Neuronal stem cell (in vitro differentiated cells): Measurements from ENCODE around the gene SENP1.

Experiments used
- DNase-seq: peaks from one replicate; pipeline ENCODE4 v3.0.0-alpha.2; 2013; ENCODE audit warnings: low spot score
- H2AFZ ChIP-seq: one replicate; pipeline ENCODE4 v1.6.1; 2013; ENCODE audit warnings: mild to moderate bottlenecking, low read length, inconsistent platforms
- H2AK5ac ChIP-seq: 2 replicates; pipeline ENCODE4 v1.6.1; 2013; ENCODE audit warnings: low read depth, mild to moderate bottlenecking, inconsistent platforms, low read length, moderate library complexity, mixed read lengths
- H2BK120ac ChIP-seq: 2 replicates; pipeline ENCODE4 v1.6.1; 2013; ENCODE audit warnings: low read depth, mild to moderate bottlenecking, inconsistent platforms, low read length, moderate library complexity, mixed read lengths
- H2BK12ac ChIP-seq: one replicate; pipeline ENCODE4 v1.6.1; 2013; ENCODE audit warnings: low read length, inconsistent platforms
- H2BK15ac ChIP-seq: 2 replicates; pipeline ENCODE4 v1.6.1; 2013; ENCODE audit warnings: mild to moderate bottlenecking, low read length, inconsistent platforms, mixed read lengths
- H2BK5ac ChIP-seq: one replicate; pipeline ENCODE4 v1.6.1; 2013; ENCODE audit warnings: inconsistent platforms, mild to moderate bottlenecking, low read length, moderate library complexity
- H3K14ac ChIP-seq: one replicate; pipeline ENCODE4 v1.6.1; 2013; ENCODE audit warnings: low read length, inconsistent platforms
- H3K18ac ChIP-seq: 2 replicates; pipeline ENCODE4 v1.6.1; 2013; ENCODE audit warnings: low read length, inconsistent platforms
- H3K23ac ChIP-seq: 2 replicates; pipeline ENCODE4 v1.6.1; 2013; ENCODE audit warnings: low read depth, mild to moderate bottlenecking, mixed read lengths, low read length, inconsistent platforms; ENCODE audit not compliant: poor library complexity
- H3K27ac ChIP-seq: replicated peaks from 3 replicates; pipeline ENCODE4 v1.5.1; 2013; ENCODE audit warnings: low read length, inconsistent platforms
- H3K27me3 ChIP-seq, 3 experiments: 2 replicates each; pipeline ENCODE4 v1.6.1; 2013; ENCODE audit warnings: low read length in 3 of 3, mild to moderate bottlenecking in 2 of 3, inconsistent platforms in 1 of 3, low read depth in 1 of 3, mixed read lengths in 1 of 3, moderate library complexity in 1 of 3; ENCODE audit not compliant: control insufficient read depth in 3 of 3, insufficient read depth in 3 of 3
- H3K36me3 ChIP-seq, 2 donors: replicated peaks in 1 of 2; 2 replicates each; pipeline ENCODE4 v1.6.1; 2013; ENCODE audit warnings: low read length in 2 of 2; ENCODE audit not compliant: control insufficient read depth in 2 of 2, insufficient read depth in 2 of 2
- H3K4ac ChIP-seq: 2 replicates; pipeline ENCODE4 v1.6.1; 2013; ENCODE audit warnings: inconsistent platforms, mild to moderate bottlenecking, low read length, moderate library complexity
- H3K4me1 ChIP-seq, 2 donors: 1 replicate in 1 of 2; 2 replicates in 1 of 2; pipeline ENCODE4 v1.6.1; 2013; ENCODE audit warnings: low read length in 2 of 2, low read depth in 1 of 2; ENCODE audit not compliant: control insufficient read depth in 2 of 2, insufficient read depth in 1 of 2
- H3K4me2 ChIP-seq: one replicate; pipeline ENCODE4 v1.6.1; 2013; ENCODE audit warnings: mild to moderate bottlenecking, low read length, inconsistent platforms; ENCODE audit not compliant: insufficient read depth, poor library complexity, severe bottlenecking
- H3K4me3 ChIP-seq, 2 donors: 2 replicates each; pipeline ENCODE4 v1.5.1; 2013; ENCODE audit warnings: low read length in 2 of 2, mild to moderate bottlenecking in 2 of 2, inconsistent platforms in 1 of 2, moderate library complexity in 1 of 2
- H3K79me1 ChIP-seq: one replicate; pipeline ENCODE4 v1.6.1; 2013; ENCODE audit warnings: low read depth, mild to moderate bottlenecking, inconsistent platforms, low read length, moderate library complexity
- H3K9ac ChIP-seq: one replicate; pipeline ENCODE4 v1.6.1; 2013; ENCODE audit warnings: mild to moderate bottlenecking, low read depth, low read length, inconsistent platforms; ENCODE audit not compliant: poor library complexity
- H3K9me3 ChIP-seq, 2 donors: replicated peaks in 1 of 2; 2 replicates each; pipeline versions ENCODE3 to v1.6.1; 2013; ENCODE audit warnings: low read length in 2 of 2, mild to moderate bottlenecking in 2 of 2, inconsistent platforms in 1 of 2, low read depth in 1 of 2, mixed read lengths in 1 of 2, moderate library complexity in 1 of 2; ENCODE audit not compliant: control insufficient read depth in 2 of 2, insufficient read depth in 1 of 2
- H4K8ac ChIP-seq: one replicate; pipeline ENCODE4 v1.6.1; 2013; ENCODE audit warnings: low read depth, mild to moderate bottlenecking, inconsistent platforms, low read length, moderate library complexity
- H4K91ac ChIP-seq: one replicate; pipeline ENCODE4 v1.6.1; 2013; ENCODE audit warnings: low read length, low read depth, mild to moderate bottlenecking, inconsistent platforms; ENCODE audit not compliant: poor library complexity
- WGBS, 2 donors: extraction: QIAGEN DNeasy Blood & Tissue Kit; methylation state at CpG; one replicate each; pipeline ENCODE4 v1.1.7; 2013; ENCODE audit warnings: missing lambda C conversion rate in 2 of 2, mixed read lengths in 1 of 2; ENCODE audit not compliant: insufficient read length in 2 of 2, insufficient replicate concordance in 1 of 2; ENCODE audit errors: extremely low coverage in 2 of 2; 5-methylcytosine and 5-hydroxymethylcytosine counted together

Gene SENP1

DNA sequence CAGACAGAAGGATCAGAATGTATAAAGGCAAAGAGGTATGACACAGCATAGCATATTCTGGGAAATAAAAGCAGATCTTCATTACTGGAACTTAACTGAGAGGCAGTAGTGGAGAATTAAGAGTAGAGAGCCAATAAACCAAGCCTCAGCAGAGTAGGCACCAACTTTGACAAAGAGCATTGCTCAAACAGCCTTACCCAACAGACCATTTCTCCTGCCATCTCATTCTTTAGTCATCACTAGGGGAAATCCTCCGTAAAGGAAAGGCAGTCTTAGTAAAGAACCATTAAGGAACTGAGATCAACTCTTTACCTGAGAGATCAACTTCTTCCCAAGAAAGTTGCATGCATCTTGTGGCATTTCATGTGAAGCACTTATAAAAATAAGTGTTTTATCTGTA, 36.6 kb downstream of the SENP1 start:
- Histone ChIP-seq H3K4me3 (no peak overlapping the region), H3K18ac (no peak overlapping the region), H2BK12ac (no peak overlapping the region), H3K4ac (no peak overlapping the region), H3K27ac (no peak overlapping the region), H3K9me3 (no peaks in the 10 kb centered on the region), H3K4me1 (no peaks in the 10 kb centered on the region), H2BK120ac (no peak overlapping the region), H2BK15ac (no peak overlapping the region), H2AK5ac (no peak overlapping the region), H2BK5ac (no peak overlapping the region), H3K27me3 (no peaks in the 10 kb centered on the region), H3K4me2 (no peak overlapping the region), H3K79me1 (no peaks in the 10 kb centered on the region), H3K23ac (no peak overlapping the region), H3K36me3 (peaks cover 13 to 94% of the 10 kb centered on the region in 2 donors), H3K9ac (no peak overlapping the region), H3K14ac (no peak overlapping the region), H4K8ac (no peak overlapping the region), H2AFZ (no peak overlapping the region), H4K91ac (no peak overlapping the region)
- no CpG with 5 or more reads among the region's 1 CpG for WGBS, 2 donors
- DNase-seq = no peak

DNA sequence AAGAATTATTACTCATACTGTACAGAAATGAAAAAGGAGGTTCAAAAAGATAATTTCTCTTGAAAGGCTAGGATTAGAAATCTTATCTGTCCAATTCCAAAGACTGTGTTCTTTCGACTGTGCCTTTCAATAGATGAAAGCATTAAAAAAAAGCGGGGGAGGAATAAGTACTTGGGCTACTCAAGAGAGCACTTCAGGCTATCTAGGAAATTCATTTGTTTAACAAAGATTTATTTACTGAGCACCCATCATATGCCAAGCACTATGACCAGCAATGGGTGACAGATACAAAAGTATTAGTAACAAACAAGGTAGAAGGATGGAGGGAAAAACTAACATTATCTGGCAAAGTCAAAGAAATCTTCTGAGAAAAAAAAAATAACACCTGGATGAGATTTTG, 37.4 kb downstream of the SENP1 start:
- no peak overlapping the region for H2BK12ac ChIP-seq
- H2BK5ac ChIP-seq = no peak overlapping the region
- no peak overlapping the region for H3K4ac ChIP-seq
- H2BK15ac ChIP-seq = no peak overlapping the region
- H3K79me1 ChIP-seq = no peaks in the 10 kb centered on the region
- peaks cover 11 to 94% of the 10 kb centered on the region in 2 donors for H3K36me3 ChIP-seq
- no peak overlapping the region for H3K4me2 ChIP-seq
- no peak overlapping the region for H2BK120ac ChIP-seq
- no peak for DNase-seq
- H3K18ac ChIP-seq = no peak overlapping the region
- no peak overlapping the region for H2AK5ac ChIP-seq
- no peak overlapping the region for H4K91ac ChIP-seq
- no peak overlapping the region for H3K9ac ChIP-seq
- no peak overlapping the region for H3K27ac ChIP-seq
- no CpG with 5 or more reads among the region's 2 CpGs for WGBS, 2 donors
- H2AFZ ChIP-seq = no peak overlapping the region
- H3K4me1 ChIP-seq = no peaks in the 10 kb centered on the region
- no peaks in the 10 kb centered on the region for H3K9me3 ChIP-seq
- H3K27me3 ChIP-seq = no peaks in the 10 kb centered on the region
- no peak overlapping the region for H4K8ac ChIP-seq
- H3K14ac ChIP-seq = no peak overlapping the region
- H3K4me3 ChIP-seq = no peak overlapping the region
- no peak overlapping the region for H3K23ac ChIP-seq

DNA sequence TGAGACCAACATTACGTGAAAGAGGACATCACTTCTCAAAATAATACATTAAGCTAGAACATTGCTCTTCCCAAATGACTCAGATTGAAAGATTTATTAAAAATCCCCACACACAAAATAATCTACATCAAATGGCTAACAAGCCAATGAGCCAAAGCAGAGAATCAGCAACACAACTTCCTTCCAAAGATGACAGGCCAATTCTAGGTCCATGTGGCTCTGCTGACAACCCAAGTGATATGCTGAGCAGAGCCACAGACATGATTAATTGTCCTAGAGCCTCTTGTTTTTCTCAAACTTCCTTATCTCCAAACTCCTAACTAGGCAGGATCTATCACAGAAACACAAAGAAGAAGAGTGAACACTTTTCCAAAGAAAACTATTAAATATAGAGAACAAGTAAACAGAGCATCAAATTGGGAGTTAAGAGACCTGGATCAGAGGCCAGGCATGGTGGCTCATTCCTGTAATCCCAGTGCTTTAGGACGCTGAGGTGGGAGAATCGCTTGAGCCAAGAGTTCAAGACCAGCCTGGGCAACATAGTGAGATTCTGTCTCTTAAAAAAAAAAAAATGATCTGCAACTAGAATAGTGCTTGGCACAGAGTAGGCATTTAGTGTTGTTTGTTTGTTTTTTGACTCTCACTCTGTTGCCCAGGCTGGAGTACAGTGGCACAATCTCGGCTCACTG, 38.5 kb downstream of the SENP1 start:
- Histone ChIP-seq H2BK12ac (no peak overlapping the region), H2BK120ac (no peak overlapping the region), H3K4me2 (no peak overlapping the region), H4K91ac (no peak overlapping the region), H3K18ac (no peak overlapping the region), H4K8ac (no peak overlapping the region), H3K4ac (no peak overlapping the region), H3K27ac (no peak overlapping the region), H2AFZ (no peak overlapping the region), H3K14ac (no peak overlapping the region), H2AK5ac (no peak overlapping the region), H3K4me1 (no peaks in the 10 kb centered on the region), H3K27me3 (no peaks in the 10 kb centered on the region), H2BK5ac (no peak overlapping the region), H3K36me3 (peaks cover 9 to 94% of the 10 kb centered on the region in 2 donors), H2BK15ac (no peak overlapping the region), H3K4me3 (no peak overlapping the region), H3K79me1 (no peaks in the 10 kb centered on the region), H3K23ac (no peak overlapping the region), H3K9ac (no peak overlapping the region), H3K9me3 (no peaks in the 10 kb centered on the region)
- WGBS, 2 donors = no CpG with 5 or more reads among the region's 4 CpGs
- no peak for DNase-seq

DNA sequence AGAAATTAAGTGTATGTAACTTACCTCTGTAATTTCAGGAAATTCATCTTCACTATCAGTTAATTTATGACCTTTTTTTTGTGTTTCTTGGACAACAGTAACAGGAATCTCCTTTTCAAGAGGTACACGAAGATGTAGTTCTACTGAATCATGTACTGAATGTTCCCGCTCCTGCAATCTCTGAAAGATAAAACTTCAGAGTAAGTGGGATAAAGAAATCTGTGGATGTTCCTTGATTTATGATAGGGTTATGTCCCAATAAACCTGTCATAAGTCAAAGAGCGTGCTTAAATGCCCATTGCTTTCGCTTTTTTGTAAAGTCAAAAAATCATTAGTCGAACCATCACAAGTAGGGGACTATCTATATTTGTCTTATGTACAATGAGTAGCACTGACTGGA, 40.8 kb downstream of the SENP1 start:
- Histone ChIP-seq H2BK5ac (no peak overlapping the region), H2BK12ac (no peak overlapping the region), H3K9me3 (peaks cover 0 to 5% of the 10 kb centered on the region in 2 donors), H3K36me3 (peaks cover 7 to 95% of the 10 kb centered on the region in 2 donors), H3K23ac (no peak overlapping the region), H3K79me1 (no peaks in the 10 kb centered on the region), H3K4ac (no peak overlapping the region), H2BK120ac (no peak overlapping the region), H2AFZ (no peak overlapping the region), H3K4me3 (no peak overlapping the region), H3K18ac (no peak overlapping the region), H2BK15ac (no peak overlapping the region), H2AK5ac (no peak overlapping the region), H3K4me1 (no peaks in the 10 kb centered on the region), H4K91ac (no peak overlapping the region), H3K27me3 (no peaks in the 10 kb centered on the region), H4K8ac (no peak overlapping the region), H3K27ac (no peak overlapping the region), H3K9ac (no peak overlapping the region), H3K4me2 (no peak overlapping the region), H3K14ac (no peak overlapping the region)
- WGBS, 2 donors = no CpG with 5 or more reads among the region's 5 CpGs
- no peak for DNase-seq
